ENCODE data around the gene UBR7. TPM values are rescaled to one million over a fixed set of nuclear protein-coding genes. Genes with fewer than 3 reads are reported as not detected.

UBR7 gene
- total RNA-seq, 4 donors from 2014 or later = 26.2 to 33.6 (median 29.9) TPM

DNA sequence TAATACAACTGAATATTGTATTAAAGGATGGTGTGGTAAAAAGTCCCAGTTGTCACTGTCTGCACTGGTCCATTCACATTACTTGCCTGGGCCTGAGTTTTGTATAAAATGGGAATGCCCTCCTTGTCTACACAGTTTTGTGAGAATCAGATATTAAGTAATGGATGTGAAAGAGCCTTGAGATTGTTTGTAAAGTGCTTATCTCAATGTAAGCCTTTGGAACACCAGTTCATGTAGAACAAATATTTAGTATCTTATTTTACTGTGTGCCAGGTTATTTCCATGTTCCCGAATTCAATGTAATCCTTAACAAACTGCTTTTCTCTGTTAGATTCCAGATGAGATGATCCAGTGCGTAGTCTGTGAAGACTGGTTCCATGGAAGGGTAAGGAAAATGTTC is 7.5 kb downstream of the UBR7 start:
- H3K27me3 ChIP-seq = no peaks in the 10 kb centered on the region

DNA sequence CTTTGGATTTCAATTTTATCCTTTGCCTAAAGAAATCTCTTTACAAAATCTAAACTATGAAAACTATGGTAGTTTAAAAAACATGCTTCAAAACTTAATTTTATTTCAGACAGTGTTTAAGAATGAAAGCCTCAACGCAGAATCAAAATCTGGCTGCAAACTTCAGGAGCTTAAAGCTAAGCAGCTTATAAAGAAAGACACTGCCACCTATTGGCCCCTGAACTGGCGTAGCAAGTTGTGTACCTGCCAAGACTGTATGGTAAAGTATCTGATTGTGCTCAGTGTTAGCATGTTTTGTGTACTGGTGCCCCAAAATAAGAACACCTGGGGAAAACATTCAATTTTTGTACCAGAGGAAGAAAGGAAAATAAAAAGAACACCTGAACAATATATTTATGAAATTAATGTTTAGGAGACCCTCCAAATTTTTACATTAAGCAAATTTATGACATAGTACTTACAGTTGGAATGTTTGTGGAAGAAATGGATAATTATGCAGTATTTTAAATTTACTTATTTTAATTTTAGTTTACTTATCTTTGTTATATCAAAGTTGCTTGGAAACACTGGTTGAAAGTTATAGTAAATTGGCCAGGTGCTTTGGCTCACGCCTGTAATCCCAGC is 12.2 kb downstream of the UBR7 start:
- Histone ChIP-seq H3K27me3 (no peaks in the 10 kb centered on the region), H3K9me3 (no peaks in the 10 kb centered on the region), H3K4me3 (no peak overlapping the region), H3K4me1 (no peaks in the 10 kb centered on the region), H3K36me3 (peaks cover 68 to 100% (median 97%) of the 10 kb centered on the region in 4 donors), H3K27ac (replicated peaks in 1 of 4) (no peak overlapping the region)
- no peak for DNase-seq (ENCODE audit: extremely low spot score)
- intact Hi-C loops (cut with DNase I) = no loop called here
- WGBS = 54% methylated on average over 3 of the region's 3 CpGs
- TF ChIP-seq POLR2A (IDR thresholded peaks at IDR 0.05; ENCODE audit: low read depth) (no peak), POLR2AphosphoS5 (IDR thresholded peaks at IDR 0.05) (no peak)
- TF ChIP-seq, protein P1, sequence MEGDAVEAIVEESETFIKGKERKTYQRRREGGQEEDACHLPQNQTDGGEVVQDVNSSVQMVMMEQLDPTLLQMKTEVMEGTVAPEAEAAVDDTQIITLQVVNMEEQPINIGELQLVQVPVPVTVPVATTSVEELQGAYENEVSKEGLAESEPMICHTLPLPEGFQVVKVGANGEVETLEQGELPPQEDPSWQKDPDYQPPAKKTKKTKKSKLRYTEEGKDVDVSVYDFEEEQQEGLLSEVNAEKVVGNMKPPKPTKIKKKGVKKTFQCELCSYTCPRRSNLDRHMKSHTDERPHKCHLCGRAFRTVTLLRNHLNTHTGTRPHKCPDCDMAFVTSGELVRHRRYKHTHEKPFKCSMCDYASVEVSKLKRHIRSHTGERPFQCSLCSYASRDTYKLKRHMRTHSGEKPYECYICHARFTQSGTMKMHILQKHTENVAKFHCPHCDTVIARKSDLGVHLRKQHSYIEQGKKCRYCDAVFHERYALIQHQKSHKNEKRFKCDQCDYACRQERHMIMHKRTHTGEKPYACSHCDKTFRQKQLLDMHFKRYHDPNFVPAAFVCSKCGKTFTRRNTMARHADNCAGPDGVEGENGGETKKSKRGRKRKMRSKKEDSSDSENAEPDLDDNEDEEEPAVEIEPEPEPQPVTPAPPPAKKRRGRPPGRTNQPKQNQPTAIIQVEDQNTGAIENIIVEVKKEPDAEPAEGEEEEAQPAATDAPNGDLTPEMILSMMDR (IDR thresholded peaks at IDR 0.05) = peak; percentile 21 to 39 (median 21)

More for the DNA sequence above, 7.5 kb downstream of the UBR7 start:
- Histone ChIP-seq H3K4me3 (no peak overlapping the region), H3K27ac (replicated peaks in 1 of 4) (no peak overlapping the region), H3K4me1 (peaks cover 0 to 7% (median 2%) of the 10 kb centered on the region in 4 donors), H3K9me3 (no peaks in the 10 kb centered on the region), H3K36me3 (peaks cover 49 to 91% (median 88%) of the 10 kb centered on the region in 4 donors)
- WGBS = 85% methylated on average over 2 of the region's 2 CpGs
- TF ChIP-seq, protein P1 (IDR thresholded peaks at IDR 0.05) = no peak
- TF ChIP-seq POLR2AphosphoS5 (IDR thresholded peaks at IDR 0.05) (no peak), EP300 (IDR thresholded peaks at IDR 0.05) (no peak), POLR2A (IDR thresholded peaks at IDR 0.05; ENCODE audit: low read depth) (no peak)
- DNase-seq (ENCODE audit: extremely low spot score) = no peak
- intact Hi-C loops (cut with DNase I) = no loop called here

DNA sequence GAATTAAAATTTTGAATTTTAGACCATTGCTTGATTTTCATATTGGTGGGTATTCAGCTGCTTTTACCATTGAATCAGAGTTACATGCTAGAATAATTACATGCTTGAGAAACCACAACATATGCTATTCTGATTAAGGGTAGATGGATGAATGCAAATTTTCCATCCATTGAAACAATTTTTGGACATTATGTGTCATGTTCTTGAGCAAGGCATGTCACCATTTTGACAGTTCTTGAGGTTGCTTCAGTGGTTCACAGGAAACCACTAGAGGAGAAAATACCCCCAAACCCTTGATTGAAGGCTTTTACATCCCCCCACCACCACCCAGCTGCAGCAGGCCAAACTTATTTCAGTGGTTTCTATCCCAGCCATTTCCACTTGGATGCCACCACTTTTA is 13.5 kb downstream of the UBR7 start:
- intact Hi-C loops (cut with DNase I) = no loop called here
- Histone ChIP-seq H3K9me3 (no peaks in the 10 kb centered on the region), H3K36me3 (peaks cover 60 to 100% (median 94%) of the 10 kb centered on the region in 4 donors), H3K4me1 (no peaks in the 10 kb centered on the region), H3K4me3 (no peak overlapping the region), H3K27ac (replicated peaks in 1 of 4) (no peak overlapping the region), H3K27me3 (no peaks in the 10 kb centered on the region)
- no peak for TF ChIP-seq EP300 (IDR thresholded peaks at IDR 0.05)
- TF ChIP-seq POLR2AphosphoS5 (IDR thresholded peaks at IDR 0.05) = no peak
- TF ChIP-seq POLR2A (IDR thresholded peaks at IDR 0.05; ENCODE audit: low read depth) = no peak
- TF ChIP-seq, protein P1 (IDR thresholded peaks at IDR 0.05) = no peak
- DNase-seq (ENCODE audit: extremely low spot score) = no peak

DNA sequence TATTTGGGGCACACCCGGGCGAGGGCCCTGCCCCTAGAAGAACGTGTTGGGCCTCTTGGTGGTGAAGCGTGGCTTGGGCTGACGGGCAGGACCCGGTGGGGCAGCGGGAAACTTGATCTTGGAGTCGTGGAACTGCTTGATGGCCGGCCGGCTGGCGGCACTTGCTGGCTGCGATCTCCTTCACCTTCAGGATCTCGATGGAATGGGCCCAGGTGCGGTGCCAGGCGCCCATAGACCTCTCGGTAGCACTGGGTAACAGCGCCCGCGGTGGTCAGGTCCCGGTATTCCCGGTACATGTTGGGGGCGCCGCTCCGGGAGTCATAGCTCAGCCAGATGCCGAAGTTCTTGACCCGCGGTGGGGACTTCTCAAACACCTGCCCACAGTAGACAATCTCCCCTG is 16.5 kb downstream of the UBR7 start:
- TF ChIP-seq, protein P1 (IDR thresholded peaks at IDR 0.05) = no peak
- no peak for TF ChIP-seq EP300 (IDR thresholded peaks at IDR 0.05)
- no peak for TF ChIP-seq POLR2AphosphoS5 (IDR thresholded peaks at IDR 0.05)
- no peak for TF ChIP-seq POLR2A (IDR thresholded peaks at IDR 0.05; ENCODE audit: low read depth)
- no peak for DNase-seq (ENCODE audit: extremely low spot score)
- H3K27ac ChIP-seq (replicated peaks in 1 of 4) = no peak overlapping the region
- H3K9me3 ChIP-seq = no peaks in the 10 kb centered on the region
- intact Hi-C loops (cut with DNase I) = no loop called here
- H3K36me3 ChIP-seq = peaks cover 53 to 100% (median 89%) of the 10 kb centered on the region in 4 donors
- H3K4me3 ChIP-seq = no peak overlapping the region
- 97% methylated on average over 27 of the region's 27 CpGs for WGBS
- H3K4me1 ChIP-seq = no peaks in the 10 kb centered on the region
- H3K27me3 ChIP-seq = no peaks in the 10 kb centered on the region

DNA sequence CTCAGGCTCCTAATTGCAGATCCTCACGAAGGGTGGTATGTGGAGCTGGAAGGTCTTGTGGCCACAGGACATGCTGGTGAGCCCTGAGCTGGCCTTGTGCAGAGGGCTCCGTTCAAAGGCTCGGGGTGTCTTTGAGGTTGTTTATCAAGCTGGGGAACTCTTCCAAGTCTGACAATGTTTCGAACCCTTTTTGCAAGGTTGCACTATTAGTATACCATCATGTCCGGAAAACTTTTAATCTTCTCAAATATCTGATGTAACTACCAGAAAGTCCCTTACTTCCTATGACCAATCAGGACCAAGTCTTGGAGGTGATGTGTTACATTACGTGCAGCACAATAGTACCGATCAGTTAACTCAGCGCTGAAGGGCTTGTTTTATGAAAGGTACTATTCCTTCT is 21.5 kb downstream of the UBR7 start:
- no peaks in the 10 kb centered on the region for H3K9me3 ChIP-seq
- H3K4me1 ChIP-seq = peaks cover 3 to 18% (median 16%) of the 10 kb centered on the region in 4 donors
- H3K27me3 ChIP-seq = no peaks in the 10 kb centered on the region
- intact Hi-C loops (cut with DNase I) = no loop called here
- peaks cover 17 to 62% (median 51%) of the 10 kb centered on the region in 4 donors for H3K36me3 ChIP-seq
- no peak for DNase-seq (ENCODE audit: extremely low spot score)
- no peak overlapping the region for H3K27ac ChIP-seq (replicated peaks in 1 of 4)
- WGBS = 95% methylated on average over 8 of the region's 8 CpGs
- no peak overlapping the region for H3K4me3 ChIP-seq
- TF ChIP-seq POLR2AphosphoS5 (IDR thresholded peaks at IDR 0.05) (no peak), EP300 (IDR thresholded peaks at IDR 0.05) (no peak), POLR2A (IDR thresholded peaks at IDR 0.05; ENCODE audit: low read depth) (no peak)
- TF ChIP-seq, protein P1 (IDR thresholded peaks at IDR 0.05) = no peak

All from esophagus muscularis mucosa (tissue), 4 donors.